ENCODE results near the gene MKKS. TPM values are rescaled to one million over a fixed set of nuclear protein-coding genes. Genes with fewer than 3 reads are reported as not detected.

Gene MKKS
- total and polyA plus RNA-seq, 2 of the 13 experiments (the other 11 are each of a cell fraction or from before 2014, with no cell fraction given), result 26.7 to 34.5 TPM

DNA sequence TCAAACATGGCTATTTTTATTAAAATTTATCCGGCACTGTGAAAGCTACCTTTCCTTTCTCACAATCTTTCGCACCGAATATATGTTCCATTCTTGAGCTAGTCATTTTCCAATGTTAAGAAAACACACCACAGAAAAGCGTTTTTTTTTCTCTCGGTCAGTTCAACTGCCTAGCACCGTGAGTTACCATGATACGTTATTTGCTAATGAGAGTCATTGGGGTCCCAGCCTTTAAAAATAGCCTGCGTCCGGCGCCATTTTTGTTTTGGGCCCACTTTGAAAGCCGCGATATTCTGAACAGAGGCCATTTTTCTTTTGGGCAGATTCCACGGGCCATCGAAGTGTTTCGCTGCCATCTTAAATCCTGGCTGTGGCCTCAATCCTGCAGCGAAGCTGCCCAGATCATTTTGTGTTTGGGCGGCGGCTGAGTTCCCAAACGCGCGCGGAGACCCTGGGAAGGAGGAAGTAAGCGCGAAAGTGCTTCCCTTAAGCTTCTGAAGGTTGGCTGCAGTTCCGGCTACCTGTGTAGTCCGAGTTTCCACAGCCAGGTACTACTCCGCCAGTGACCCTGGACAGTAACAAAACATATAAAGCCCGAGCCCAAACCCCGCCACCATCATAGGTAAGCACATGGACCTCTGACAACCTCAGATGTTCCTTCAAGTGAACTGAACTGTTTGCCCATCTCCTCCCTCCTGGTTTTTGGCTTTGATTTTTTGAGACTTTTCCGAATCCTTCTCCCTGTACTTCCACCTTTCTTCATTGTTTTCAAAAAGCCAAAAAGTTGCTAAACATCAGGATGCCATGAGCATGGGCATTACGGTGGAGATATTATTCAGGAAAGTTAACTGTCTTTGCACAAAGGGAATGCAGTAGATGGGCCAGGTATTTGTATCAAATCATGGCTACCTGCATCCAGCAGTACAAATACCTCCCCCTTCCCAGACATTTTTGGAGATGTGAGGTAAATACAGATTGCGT lies 1.1 kb upstream of the MKKS start, which contains the start of gene SLX4IP (continued):
- TF ChIP-seq ZNF484 (CRISPR knock-in tag; IDR thresholded peaks at IDR 0.05; ENCODE audit: borderline replicate concordance, low read depth) (no peak), PHF20 (CRISPR knock-in tag; IDR thresholded peaks at IDR 0.05) (peak; percentile 95), HNRNPL (IDR thresholded peaks at IDR 0.05; ENCODE audit: low read depth, low read length) (0 out of 2 replicates have a peak, but pooled peaks have one; percentile 79), ZSCAN29 (CRISPR knock-in tag; conservative IDR thresholded peaks at IDR 0.05) (no peak), KLF11 (CRISPR knock-in tag; IDR thresholded peaks at IDR 0.05) (no peak), ZNF841 (CRISPR knock-in tag; IDR thresholded peaks at IDR 0.05; ENCODE audit: borderline replicate concordance) (no peak), ZNF552 (CRISPR knock-in tag; IDR thresholded peaks at IDR 0.05; ENCODE audit: borderline replicate concordance) (no peak), ZNF672 (CRISPR knock-in tag; IDR thresholded peaks at IDR 0.05) (no peak), ZNF644 (CRISPR knock-in tag; IDR thresholded peaks at IDR 0.05; ENCODE audit: low read depth) (no peak; the same call in 1 of the 2 replicates), NCOR1 (IDR thresholded peaks at IDR 0.05; ENCODE audit: borderline replicate concordance, low read length) (no peak), CEBPG (CRISPR knock-in tag; IDR thresholded peaks at IDR 0.05) (no peak), ZNF160 (CRISPR knock-in tag; IDR thresholded peaks at IDR 0.05) (peak; percentile 35; the same call in 1 of the 2 replicates), JUN (CRISPR knock-in tag; IDR thresholded peaks at IDR 0.05) (peak; percentile 48; the same call in 1 of the 2 replicates), MXD4 (CRISPR knock-in tag; IDR thresholded peaks at IDR 0.05) (peak; percentile 67), ZNF781 (CRISPR knock-in tag; IDR thresholded peaks at IDR 0.05; ENCODE audit: borderline replicate concordance, not compliant biosample characterization) (no peak), SP4 (CRISPR knock-in tag; IDR thresholded peaks at IDR 0.05) (peak; percentile 76), CENPT (CRISPR knock-in tag; IDR thresholded peaks at IDR 0.05; ENCODE audit: low read depth) (no peak), NRL (CRISPR knock-in tag; IDR thresholded peaks at IDR 0.05; ENCODE audit: borderline replicate concordance) (no peak), CC2D1A (CRISPR knock-in tag; IDR thresholded peaks at IDR 0.05) (no peak), SRSF1 (optimal IDR thresholded peaks at IDR 0.05; ENCODE audit: low read depth, low read length) (peak; percentile 96), YEATS4 (CRISPR knock-in tag; IDR thresholded peaks at IDR 0.05; ENCODE audit: borderline replicate concordance) (peak; percentile 75), ZNF792 (CRISPR knock-in tag; IDR thresholded peaks at IDR 0.05) (peak; percentile 73; the same call in 1 of the 2 replicates), NFRKB (IDR thresholded peaks at IDR 0.05) (peak; percentile 97), HIVEP1 (CRISPR knock-in tag; IDR thresholded peaks at IDR 0.05) (no peak)
- TF ChIP-seq, protein P1, sequence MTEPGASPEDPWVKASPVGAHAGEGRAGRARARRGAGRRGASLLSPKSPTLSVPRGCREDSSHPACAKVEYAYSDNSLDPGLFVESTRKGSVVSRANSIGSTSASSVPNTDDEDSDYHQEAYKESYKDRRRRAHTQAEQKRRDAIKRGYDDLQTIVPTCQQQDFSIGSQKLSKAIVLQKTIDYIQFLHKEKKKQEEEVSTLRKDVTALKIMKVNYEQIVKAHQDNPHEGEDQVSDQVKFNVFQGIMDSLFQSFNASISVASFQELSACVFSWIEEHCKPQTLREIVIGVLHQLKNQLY (CRISPR knock-in tag; IDR thresholded peaks at IDR 0.05), result no peak
- TF ChIP-seq, protein P2, sequence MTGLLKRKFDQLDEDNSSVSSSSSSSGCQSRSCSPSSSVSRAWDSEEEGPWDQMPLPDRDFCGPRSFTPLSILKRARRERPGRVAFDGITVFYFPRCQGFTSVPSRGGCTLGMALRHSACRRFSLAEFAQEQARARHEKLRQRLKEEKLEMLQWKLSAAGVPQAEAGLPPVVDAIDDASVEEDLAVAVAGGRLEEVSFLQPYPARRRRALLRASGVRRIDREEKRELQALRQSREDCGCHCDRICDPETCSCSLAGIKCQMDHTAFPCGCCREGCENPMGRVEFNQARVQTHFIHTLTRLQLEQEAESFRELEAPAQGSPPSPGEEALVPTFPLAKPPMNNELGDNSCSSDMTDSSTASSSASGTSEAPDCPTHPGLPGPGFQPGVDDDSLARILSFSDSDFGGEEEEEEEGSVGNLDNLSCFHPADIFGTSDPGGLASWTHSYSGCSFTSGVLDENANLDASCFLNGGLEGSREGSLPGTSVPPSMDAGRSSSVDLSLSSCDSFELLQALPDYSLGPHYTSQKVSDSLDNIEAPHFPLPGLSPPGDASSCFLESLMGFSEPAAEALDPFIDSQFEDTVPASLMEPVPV (CRISPR knock-in tag; IDR thresholded peaks at IDR 0.05), result no peak; the same call in none of the 2 replicates
- TF ChIP-seq, protein P3, sequence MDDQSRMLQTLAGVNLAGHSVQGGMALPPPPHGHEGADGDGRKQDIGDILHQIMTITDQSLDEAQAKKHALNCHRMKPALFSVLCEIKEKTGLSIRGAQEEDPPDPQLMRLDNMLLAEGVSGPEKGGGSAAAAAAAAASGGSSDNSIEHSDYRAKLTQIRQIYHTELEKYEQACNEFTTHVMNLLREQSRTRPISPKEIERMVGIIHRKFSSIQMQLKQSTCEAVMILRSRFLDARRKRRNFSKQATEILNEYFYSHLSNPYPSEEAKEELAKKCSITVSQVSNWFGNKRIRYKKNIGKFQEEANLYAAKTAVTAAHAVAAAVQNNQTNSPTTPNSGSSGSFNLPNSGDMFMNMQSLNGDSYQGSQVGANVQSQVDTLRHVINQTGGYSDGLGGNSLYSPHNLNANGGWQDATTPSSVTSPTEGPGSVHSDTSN (CRISPR knock-in tag; IDR thresholded peaks at IDR 0.05; ENCODE audit: borderline replicate concordance), result no peak

All from HepG2 (cell line).